CD4-positive, alpha-beta T cell treated with Interleukin-17A for 1 hour (primary cell): ENCODE results near the gene EI24.
"Not testable (repeated sequence)": the region's sequence is repeated elsewhere in the genome, so short reads cannot be mapped to it uniquely, and the experiment has no call there.

Source experiments
- DNase-seq: peaks from one replicate; pipeline ENCODE4 v3.0.0-alpha.2; 2020

EI24 gene

GRCh38 chr11:125568970-125569914, at the start of gene EI24:
Gene EI24 (plus strand): TSS chr11:125569477. CDS start chr11:125572528, 3,051 bp downstream.
- DNase-seq, result peak; percentile 90

DNA sequence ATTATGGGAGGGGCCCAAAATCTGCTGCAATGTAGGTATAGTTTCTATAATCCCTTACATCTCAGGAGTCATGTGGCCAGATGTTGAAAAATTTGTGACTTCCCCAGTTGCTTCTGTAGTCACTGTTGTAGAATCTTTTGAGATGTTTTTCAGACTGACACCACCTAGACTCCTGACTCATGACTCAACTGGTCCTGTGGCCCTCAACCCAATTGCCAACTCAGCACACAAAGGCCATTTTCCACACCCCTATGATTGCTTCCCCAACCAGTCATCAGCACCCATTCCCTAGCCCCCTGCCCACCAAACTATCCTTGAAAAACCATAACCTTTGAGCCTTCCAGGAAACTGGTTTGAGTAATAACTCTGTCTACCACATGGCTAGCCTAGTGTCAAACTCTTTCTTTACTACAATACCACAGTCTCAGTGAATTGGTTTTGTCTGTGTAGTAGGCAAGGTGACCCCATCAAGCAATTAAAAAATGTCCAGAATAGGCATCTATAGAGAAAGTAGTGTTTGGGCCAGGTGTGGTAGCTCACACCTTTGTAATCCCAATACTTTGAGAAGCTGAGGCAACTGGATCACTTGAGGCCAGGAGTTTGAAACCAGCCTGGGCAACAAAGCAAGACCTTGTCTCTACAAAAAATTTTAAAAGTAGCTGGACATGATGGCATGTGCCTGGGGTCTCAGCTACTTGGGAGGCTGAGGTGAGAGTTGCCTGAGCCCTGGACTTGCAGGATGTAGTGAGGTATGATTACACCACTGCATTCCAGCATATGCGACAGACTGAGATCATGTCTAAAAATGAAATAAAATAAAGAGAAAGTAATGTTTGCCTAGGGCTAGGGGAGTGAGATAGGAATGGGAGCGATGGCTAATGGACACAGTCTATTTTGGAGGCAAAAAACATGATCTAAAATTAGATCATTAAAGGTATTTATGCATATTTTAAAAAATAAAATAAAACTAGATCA, 49.1 kb upstream of the EI24 start:
- no peak for DNase-seq

DNA sequence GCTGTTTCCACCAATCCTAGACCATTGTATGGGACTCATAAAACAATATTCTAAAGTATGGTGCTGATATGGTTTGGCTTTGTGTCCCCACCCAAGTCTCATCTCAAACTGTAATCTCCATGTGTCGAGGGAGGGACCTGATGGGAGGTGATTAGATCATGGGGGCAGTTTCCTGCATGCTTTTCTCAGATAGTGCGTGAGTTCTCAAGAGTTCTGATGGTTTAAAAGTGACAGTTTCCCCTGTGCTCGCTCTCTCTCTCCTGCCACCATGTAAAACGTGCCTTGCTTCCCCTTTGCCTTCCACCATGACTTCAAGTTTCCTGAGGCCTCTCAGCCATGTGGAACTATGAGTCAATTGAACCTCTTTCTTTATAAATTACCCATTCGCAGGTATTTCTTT, 44.0 kb upstream of the EI24 start:
- no peak for DNase-seq

DNA sequence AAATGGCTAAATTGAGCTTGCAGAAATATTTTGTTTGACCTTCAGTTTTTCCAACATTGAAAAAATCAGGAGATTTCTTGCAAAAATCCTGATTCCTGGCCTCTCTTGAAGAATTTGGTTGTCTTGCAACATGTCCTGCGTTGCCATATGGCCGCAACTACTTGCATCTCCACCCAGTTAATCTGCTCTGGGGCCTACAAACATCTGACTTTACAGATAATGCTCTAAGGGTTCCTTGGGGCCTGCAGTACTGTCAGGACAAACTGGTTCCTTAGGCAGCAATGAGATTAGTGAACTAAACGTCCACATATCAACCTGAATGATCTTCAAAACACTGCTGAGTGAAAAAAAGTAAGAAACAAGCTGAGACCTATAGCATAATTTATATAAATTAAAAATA, 36.6 kb upstream of the EI24 start:
- no peak for DNase-seq

DNA sequence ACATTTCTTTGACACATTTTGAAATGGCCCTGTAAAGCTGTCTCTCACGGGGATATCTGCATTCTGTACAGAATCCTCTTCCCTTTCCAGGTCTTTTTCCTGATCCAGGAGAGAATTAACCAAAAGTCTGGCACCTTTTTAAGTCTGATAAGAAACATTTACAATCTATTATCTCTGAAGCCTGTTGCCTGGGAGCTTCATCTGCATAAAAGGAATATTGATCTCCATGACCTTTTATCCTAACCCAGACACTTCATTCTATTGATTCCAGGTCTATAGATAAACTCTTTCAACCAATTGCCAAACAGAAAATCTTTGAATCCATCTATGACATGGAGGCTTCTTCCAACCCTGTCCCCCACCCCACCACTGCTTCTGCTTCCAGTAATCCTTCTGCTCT, 33.7 kb upstream of the EI24 start:
- no peak for DNase-seq

DNA sequence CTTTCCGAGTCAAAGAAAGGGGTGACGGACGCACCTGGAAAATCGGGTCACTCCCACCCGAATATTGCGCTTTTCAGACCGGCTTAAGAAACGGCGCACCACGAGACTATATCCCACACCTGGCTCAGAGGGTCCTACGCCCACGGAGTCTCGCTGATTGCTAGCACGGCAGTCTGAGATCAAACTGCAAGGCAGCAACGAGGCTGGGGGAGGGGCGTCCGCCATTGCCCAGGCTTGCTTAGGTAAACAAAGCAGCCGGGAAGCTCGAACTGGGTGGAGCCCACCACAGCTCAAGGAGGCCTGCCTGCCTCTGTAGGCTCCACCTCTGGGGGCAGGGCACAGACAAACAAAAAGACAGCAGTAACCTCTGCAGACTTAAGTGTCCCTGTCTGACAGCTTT, 32.4 kb upstream of the EI24 start:
- not testable (repeated sequence) for DNase-seq

- no peak for DNase-seq
Observed at GRCh38 chr11:125542709-125543108, 26.6 kb upstream of the EI24 start.

GRCh38 chr11:125550780-125551179, 18.5 kb upstream of the EI24 start:
- DNase-seq, result no peak

- DNase-seq, result no peak
Observed at GRCh38 chr11:125551835-125552342, 17.4 kb upstream of the EI24 start.

GRCh38 chr11:125552927-125553326, 16.4 kb upstream of the EI24 start:
- no peak for DNase-seq

GRCh38 chr11:125553357-125553756, 15.9 kb upstream of the EI24 start:
- DNase-seq, result no peak

GRCh38 chr11:125554038-125554437, 15.2 kb upstream of the EI24 start:
- no peak for DNase-seq

GRCh38 chr11:125559888-125560287, 9.4 kb upstream of the EI24 start:
- DNase-seq, result no peak

GRCh38 chr11:125561924-125562323, 7.4 kb upstream of the EI24 start:
- no peak for DNase-seq

DNA sequence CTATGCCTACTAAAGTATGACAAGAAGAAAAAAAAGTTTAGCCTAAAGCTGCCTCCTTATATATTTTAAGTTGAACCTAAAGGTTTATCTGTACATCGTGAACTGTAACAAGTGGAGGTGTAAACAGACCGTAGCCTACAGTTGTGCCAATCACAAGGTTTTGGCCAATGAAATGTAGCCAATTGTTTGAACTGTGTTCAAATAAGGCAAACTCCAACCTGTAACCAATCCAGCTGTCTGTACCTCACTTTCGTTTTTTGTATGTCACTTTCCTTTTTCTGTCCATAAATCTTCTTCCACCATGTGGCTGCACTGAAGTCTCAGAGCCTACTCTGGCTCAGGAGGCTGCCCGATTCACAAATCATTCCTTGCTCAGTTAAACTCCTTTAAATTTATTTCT, 6.8 kb upstream of the EI24 start:
- no peak for DNase-seq

DNA sequence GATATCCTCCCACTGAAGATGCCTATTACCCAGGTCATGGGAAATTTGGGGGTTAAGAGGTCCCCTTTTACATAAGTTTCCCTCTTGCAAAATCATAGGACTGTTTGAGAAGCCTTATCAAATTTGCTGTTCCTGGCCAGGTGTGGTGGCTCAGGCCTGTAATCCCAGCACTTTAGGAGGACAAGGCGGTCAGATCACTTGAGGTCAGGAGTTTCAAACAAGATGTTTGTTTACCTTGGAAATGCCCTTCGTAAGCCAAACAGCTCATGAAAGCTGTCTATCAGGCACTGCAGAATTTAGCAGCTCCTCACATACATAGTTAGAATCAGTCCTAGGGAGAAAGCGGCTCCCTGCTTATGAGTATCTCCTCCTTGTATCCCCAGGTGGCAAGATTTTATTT, 4.9 kb upstream of the EI24 start:
- no peak for DNase-seq

GRCh38 chr11:125566235-125566634, 3.0 kb upstream of the EI24 start:
- no peak for DNase-seq

DNA sequence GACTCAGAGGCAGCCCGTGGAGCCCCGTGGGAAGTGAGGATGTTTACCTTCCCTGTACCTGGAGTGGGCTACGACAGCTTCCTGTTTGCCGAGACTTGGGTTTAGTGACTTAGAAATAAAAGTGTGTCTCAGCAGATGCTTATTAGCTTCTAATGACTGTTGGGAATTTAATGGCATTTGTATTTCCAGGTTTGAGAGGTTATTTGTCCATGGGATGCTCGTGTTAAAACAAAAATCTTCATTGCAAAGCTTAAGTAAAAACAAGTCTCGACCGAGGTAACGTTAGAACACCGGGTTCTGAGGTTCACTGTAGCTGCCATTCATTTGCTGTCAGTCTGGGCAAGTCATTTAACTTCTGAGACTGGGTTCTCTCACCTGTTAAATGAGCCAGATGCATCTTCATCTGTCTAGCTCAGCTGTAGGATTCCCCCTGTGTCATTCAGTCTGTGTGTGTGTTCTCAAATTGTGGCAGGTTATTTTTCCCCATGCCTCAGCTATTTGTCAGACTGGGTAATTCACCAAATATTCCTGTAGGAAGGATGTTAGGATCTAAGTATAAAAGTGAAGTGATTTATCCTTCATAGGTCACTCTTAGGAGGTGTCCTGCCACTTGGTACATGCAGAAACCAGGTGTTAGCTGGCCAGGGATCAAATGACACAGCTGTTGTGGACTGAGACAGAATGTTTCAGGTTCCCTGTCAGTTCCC, 791 bp downstream of the EI24 start:
- peak; percentile 38 for DNase-seq

DNA sequence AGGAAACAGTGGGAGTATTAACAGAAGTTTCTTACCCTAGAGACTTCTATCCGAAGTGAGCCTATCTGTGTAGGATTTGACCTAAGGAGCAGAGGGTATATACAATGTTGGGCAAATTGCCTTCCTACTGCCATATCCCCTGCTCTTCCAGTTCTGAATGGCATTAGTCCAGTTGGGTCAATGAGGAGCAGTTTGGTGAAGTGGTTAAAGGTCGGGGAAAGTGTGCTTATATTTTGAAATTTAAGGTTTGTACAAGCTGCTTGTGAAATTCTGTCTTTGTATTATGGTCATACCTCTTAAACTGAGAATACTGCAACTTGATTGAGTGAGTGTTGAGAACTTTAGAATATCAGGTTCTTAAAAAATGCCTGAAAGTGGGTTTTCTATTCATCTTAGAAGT, 1.7 kb downstream of the EI24 start:
- DNase-seq, result no peak

DNA sequence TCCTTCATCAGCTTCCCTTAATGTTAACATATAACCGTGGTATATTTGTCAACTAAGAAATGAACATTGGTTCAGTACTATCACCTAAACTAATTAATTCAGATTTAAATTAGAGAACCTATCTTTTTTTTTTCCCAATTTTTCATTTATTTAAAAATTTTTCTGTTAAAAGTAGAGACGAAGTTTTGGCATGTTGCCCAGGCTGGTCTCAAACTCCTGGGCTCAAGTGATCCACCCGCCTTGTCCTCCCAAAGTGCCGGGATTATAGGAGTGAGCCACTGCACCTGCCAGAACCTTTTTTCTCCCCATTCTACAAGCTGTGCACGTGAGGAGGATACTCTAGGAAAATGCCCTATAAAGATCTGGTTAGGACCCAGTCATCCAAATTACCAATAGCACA, 3.6 kb downstream of the EI24 start:
- DNase-seq, result no peak

DNA sequence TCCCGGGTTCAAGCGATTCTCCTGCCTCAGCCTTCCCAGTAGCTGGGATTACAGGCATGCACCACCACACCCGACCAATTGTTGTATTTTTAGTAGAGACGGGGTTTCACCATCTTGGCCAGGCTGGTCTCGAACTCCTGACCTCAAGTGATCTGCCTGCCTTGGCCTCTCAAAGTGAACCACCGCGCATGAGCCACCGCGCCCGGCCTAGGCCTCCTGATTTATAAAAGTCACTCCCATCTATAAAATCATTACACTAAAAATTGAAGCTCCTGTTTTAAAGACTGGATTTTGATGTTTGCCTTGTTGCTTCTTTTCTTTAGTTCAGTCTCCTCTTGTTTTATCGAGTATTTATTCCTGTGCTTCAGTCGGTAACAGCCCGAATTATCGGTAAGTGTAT, 7.9 kb downstream of the EI24 start:
- DNase-seq, result not testable (repeated sequence)

- DNase-seq, result no peak
Observed at GRCh38 chr11:125578783-125579182, 9.5 kb downstream of the EI24 start.

DNA sequence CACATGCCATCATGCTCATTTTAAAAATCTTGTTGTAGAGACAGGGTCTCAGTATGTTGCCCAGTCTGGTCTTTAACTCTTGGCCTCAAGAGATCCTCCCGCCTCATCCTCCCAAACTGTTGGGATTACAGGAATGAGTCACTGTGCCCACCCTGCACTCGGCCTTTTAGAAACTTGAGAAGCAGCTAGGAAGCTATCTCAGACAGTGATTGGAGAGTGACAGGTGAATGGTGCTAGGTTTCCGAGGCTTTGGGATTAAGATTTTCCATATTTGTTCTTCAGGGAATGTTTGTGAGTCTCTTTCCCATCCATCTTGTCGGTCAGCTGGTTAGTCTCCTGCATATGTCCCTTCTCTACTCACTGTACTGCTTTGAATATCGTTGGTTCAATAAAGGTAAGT, 10.5 kb downstream of the EI24 start:
- no peak for DNase-seq
